ENCODE results near the gene ACTN4. TPM values are rescaled to one million over a fixed set of nuclear protein-coding genes. Genes with fewer than 3 reads are reported as not detected.
A peak's percentile ranks its signal among the peaks of the same experiment; 100 is the strongest.

Gene ACTN4
- polyA plus RNA-seq, 2 of the 4 experiments (the other 2 are of a cell fraction) = 605 to 967 TPM

DNA sequence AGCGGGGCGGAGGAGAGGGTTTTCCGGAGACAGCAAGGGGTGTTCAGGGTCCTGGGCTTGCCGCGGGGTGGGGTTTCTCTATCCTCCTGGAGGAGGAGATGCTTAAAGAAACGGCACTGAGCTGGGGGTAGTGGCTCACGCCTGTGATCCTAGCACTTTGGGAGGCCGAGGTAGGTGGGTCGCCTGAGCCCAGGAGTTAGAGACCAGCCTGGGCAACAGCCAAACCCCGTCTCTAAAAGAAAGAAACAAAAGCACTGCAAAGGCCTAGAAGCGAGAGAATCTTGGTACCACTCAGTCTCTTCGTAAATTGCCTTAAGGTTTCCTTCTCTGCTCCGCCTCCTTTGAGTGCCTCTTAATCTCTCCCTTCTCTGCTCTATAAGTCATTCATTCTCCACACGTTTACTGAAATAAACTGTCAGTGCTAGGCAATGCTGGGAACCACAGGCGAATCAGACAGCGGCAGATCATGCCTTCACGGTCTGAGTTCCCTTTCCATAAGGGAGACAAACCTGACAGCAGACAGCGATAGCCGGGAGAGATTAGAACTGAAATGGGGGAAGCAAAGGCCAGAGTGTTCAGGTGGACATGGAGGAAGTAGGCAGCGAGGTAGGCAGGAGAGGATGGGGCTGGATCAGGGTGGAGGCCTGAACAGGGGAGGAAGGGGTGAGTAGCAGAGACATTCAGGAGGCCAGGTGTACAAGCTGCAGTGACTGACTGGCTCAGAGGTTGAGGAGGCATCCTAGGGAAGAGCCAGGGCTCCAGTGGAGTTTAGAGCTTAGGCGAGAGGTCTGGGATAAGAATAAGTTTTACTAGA lies 27.9 kb upstream of the ACTN4 start:
- peak overlapping the region; percentile 86 for H3K4me3 ChIP-seq
- no peak for DNase-seq (ENCODE audit: low read depth in 1 of 2, low spot score in 1 of 2)
- peak overlapping the region; percentile 99 for H3K4me2 ChIP-seq
- peak in 1 of 2 experiments; percentile 53; a peak in 5 of 6 replicates for ATAC-seq
- ChIA-PET POLR2A (interaction anchor here (0.5 to 2.8 kb wide), 40 partner anchors 8 to 312 kb away, joined by 3 to 28 read pairs (median 5); partner anchors contain the start of genes ACTN4, FAM98C, GGN and MRPS12), CTCF (interaction anchor here (0.8 to 5.9 kb wide), 13 partner anchors 8 to 250 kb away, joined by 3 to 134 read pairs (median 5); partner anchors contain the start of gene FAM98C)
- FAIRE-seq = no peak
- TF ChIP-seq EHMT2 (IDR thresholded peaks at IDR 0.05; ENCODE audit: low read depth) (no peak), GATA3 (IDR thresholded peaks at IDR 0.05; ENCODE audit: borderline replicate concordance) (no peak), TFCP2L1 (CRISPR knock-in tag; IDR thresholded peaks at IDR 0.05) (0 out of 2 replicates have a peak, but pooled peaks have one; percentile 29), KDM5A (IDR thresholded peaks at IDR 0.05) (peak; percentile 27), PHF8 (IDR thresholded peaks at IDR 0.05; ENCODE audit: borderline replicate concordance, low read depth) (peak; percentile 75; the same call in 1 of the 2 replicates), HOXA7 (CRISPR knock-in tag; IDR thresholded peaks at IDR 0.05) (no peak), FOSB (CRISPR knock-in tag; IDR thresholded peaks at IDR 0.05) (0 out of 2 replicates have a peak, but pooled peaks have one; percentile 61), ZC3H11A (IDR thresholded peaks at IDR 0.05) (no peak), TP53 (CRISPR knock-in tag; IDR thresholded peaks at IDR 0.05) (0 out of 2 replicates have a peak, but pooled peaks have one; percentile 64), FOSL2 (IDR thresholded peaks at IDR 0.05) (no peak), FOSL2 (CRISPR knock-in tag; IDR thresholded peaks at IDR 0.05) (no peak), RARB (CRISPR knock-in tag; IDR thresholded peaks at IDR 0.05) (no peak), HES2 (IDR thresholded peaks at IDR 0.05) (no peak), RAD21 (conservative IDR thresholded peaks at IDR 0.05 in 1 of 2, IDR thresholded peaks at IDR 0.05 in 1 of 2) (0 out of 5 replicates have a peak, but pooled peaks of 1 of the 2 experiments have one; percentile 2), EHF (CRISPR knock-in tag; IDR thresholded peaks at IDR 0.05) (no peak)
- TF ChIP-seq, protein P1, sequence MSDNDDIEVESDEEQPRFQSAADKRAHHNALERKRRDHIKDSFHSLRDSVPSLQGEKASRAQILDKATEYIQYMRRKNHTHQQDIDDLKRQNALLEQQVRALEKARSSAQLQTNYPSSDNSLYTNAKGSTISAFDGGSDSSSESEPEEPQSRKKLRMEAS (IDR thresholded peaks at IDR 0.05) = no peak
- WGBS (ENCODE audit: missing lambda C conversion rate) = 6% methylated on average over 21 of the region's 21 CpGs
- peaks cover 14% of the 10 kb centered on the region for H3K4me1 ChIP-seq
- H3K27ac ChIP-seq = peak overlapping the region; percentile 84 to 86
- H3K9me3 ChIP-seq = no peaks in the 10 kb centered on the region

GRCh38 chr19:38624822-38625221 lies 22.6 kb upstream of the ACTN4 start:
- DNase-seq (ENCODE audit: low read depth in 1 of 2, low spot score in 1 of 2) (no peak), FAIRE-seq (peak; percentile 72), ATAC-seq (no peak)
- WGBS (ENCODE audit: missing lambda C conversion rate) = 88% methylated on average over 3 of the region's 3 CpGs
- no peak overlapping the region for H3K4me2 ChIP-seq
- no peak overlapping the region for H3K27ac ChIP-seq
- POLR2A ChIA-PET = no interaction called here
- CTCF ChIA-PET = interaction anchor here (0.6 to 5.5 kb wide), 12 partner anchors 10 to 222 kb away, joined by 3 to 46 read pairs (median 3); partner anchors contain the start of genes ACTN4 and FAM98C
- H3K4me1 ChIP-seq = peaks cover 14% of the 10 kb centered on the region
- H3K9me3 ChIP-seq = no peaks in the 10 kb centered on the region
- TF ChIP-seq RAD21 (conservative IDR thresholded peaks at IDR 0.05 in 1 of 2, IDR thresholded peaks at IDR 0.05 in 1 of 2) (no peak), MAZ (IDR thresholded peaks at IDR 0.05; ENCODE audit: borderline replicate concordance, low read depth, low read length) (no peak), HDAC2 (IDR thresholded peaks at IDR 0.05) (no peak), KDM5A (IDR thresholded peaks at IDR 0.05) (no peak), HES2 (IDR thresholded peaks at IDR 0.05) (no peak)
- TF ChIP-seq, protein P2, sequence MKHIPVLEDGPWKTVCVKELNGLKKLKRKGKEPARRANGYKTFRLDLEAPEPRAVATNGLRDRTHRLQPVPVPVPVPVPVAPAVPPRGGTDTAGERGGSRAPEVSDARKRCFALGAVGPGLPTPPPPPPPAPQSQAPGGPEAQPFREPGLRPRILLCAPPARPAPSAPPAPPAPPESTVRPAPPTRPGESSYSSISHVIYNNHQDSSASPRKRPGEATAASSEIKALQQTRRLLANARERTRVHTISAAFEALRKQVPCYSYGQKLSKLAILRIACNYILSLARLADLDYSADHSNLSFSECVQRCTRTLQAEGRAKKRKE (CRISPR knock-in tag; IDR thresholded peaks at IDR 0.05; ENCODE audit: low read depth) = no peak
- no peak overlapping the region for H3K4me3 ChIP-seq

GRCh38 chr19:38626401-38626800 lies 21.0 kb upstream of the ACTN4 start:
- ATAC-seq = no peak
- DNase-seq (ENCODE audit: low read depth in 1 of 2, low spot score in 1 of 2) = no peak
- TF ChIP-seq KDM1A (IDR thresholded peaks at IDR 0.05; ENCODE audit: low read depth) = no peak
- no peak for TF ChIP-seq HES2 (IDR thresholded peaks at IDR 0.05)
- TF ChIP-seq, protein P1 (IDR thresholded peaks at IDR 0.05) = no peak
- H3K9me3 ChIP-seq = no peaks in the 10 kb centered on the region
- ChIA-PET POLR2A (no interaction called here), CTCF (interaction anchor here (1.5 to 5.5 kb wide), 6 partner anchors 8 to 224 kb away, joined by 4 to 46 read pairs (median 11); partner anchors contain the start of genes ACTN4, FAM98C and MAP4K1)
- no peak overlapping the region for H3K27ac ChIP-seq
- WGBS (ENCODE audit: missing lambda C conversion rate) = 95% methylated on average over 4 of the region's 4 CpGs
- peaks cover 23% of the 10 kb centered on the region for H3K4me1 ChIP-seq
- H3K4me2 ChIP-seq = no peak overlapping the region
- no peak overlapping the region for H3K4me3 ChIP-seq
- peak; percentile 63 for FAIRE-seq
